K562 (cell line): ENCODE measurements around the gene OLFML2A. TPM values are rescaled to one million over a fixed set of nuclear protein-coding genes. Genes with fewer than 3 reads are reported as not detected.

Source experiments
- CBX1 ChIP-seq: sonication (generic); IDR thresholded peaks from 2 replicates; pipeline ENCODE4 v1.6.1; 2016; ENCODE audit warnings: antibody characterized with exemption, low read depth, mild to moderate bottlenecking
- CBX3 ChIP-seq, 2 experiments: IDR thresholded peaks; 1 replicate in 1 of 2; 2 replicates in 1 of 2; pipeline ENCODE4 v1.6.1; 2012; ENCODE audit warnings: inconsistent platforms in 2 of 2, low read length in 2 of 2, borderline replicate concordance in 1 of 2, control low read depth in 1 of 2
- DDX20 ChIP-seq: fragments of 450-650 bp; IDR thresholded peaks from 2 replicates; pipeline ENCODE4 v1.6.1; 2016; ENCODE audit warnings: missing genetic modification characterization, low read depth, mild to moderate bottlenecking, missing compliant biosample characterization, moderate library complexity
- DNMT1 ChIP-seq: fragments of 450-650 bp; IDR thresholded peaks from 2 replicates; pipeline ENCODE4 v1.6.1; 2016; ENCODE audit warnings: antibody characterized with exemption, mild to moderate bottlenecking
- HES1 ChIP-seq: fragments of 450-650 bp; IDR thresholded peaks from 2 replicates; pipeline ENCODE4 v1.6.1; 2016; ENCODE audit warnings: low read depth, mild to moderate bottlenecking, moderate library complexity
- HNRNPLL ChIP-seq: fragments of 200-400 bp; formaldehyde crosslinking; IDR thresholded peaks from 2 replicates; pipeline ENCODE4 v1.6.1; 2017; ENCODE audit warnings: low read length, low read depth, mild to moderate bottlenecking; ENCODE audit not compliant: poor library complexity, severe bottlenecking
- KHSRP ChIP-seq: fragments of 450-650 bp; IDR thresholded peaks from 2 replicates; pipeline ENCODE4 v1.6.1; 2017
- MAFG ChIP-seq: fragments of 450-650 bp; conservative IDR thresholded peaks from 2 replicates; pipeline ENCODE4 v1.6.1; 2016; ENCODE audit warnings: missing genetic modification characterization, missing compliant biosample characterization
- MED1 ChIP-seq: sonication (generic); formaldehyde crosslinking; IDR thresholded peaks from 2 replicates; pipeline ENCODE4 v1.8.1; 2023; ENCODE audit warnings: missing genetic modification reagents, borderline replicate concordance
- NR4A1 ChIP-seq, 2 experiments: fragments of 250-450 bp in 1 of 2; fragments of 450-650 bp in 1 of 2; sonication (Bioruptor Pico) in 1 of 2; IDR thresholded peaks; 2 replicates each; pipeline versions ENCODE4 v1.4.0 to v1.6.1; 2016 to 2020; ENCODE audit warnings: mild to moderate bottlenecking in 2 of 2, missing compliant biosample characterization in 1 of 2, missing genetic modification characterization in 1 of 2, moderate library complexity in 1 of 2
- RBM15 ChIP-seq: fragments of 200-400 bp; formaldehyde crosslinking; IDR thresholded peaks from 2 replicates; pipeline ENCODE4 v1.6.1; 2018; ENCODE audit warnings: mild to moderate bottlenecking, low read length, moderate library complexity; ENCODE audit not compliant: insufficient read depth
- SMAD1 ChIP-seq: fragments of 150-350 bp; IDR thresholded peaks from 2 replicates; pipeline ENCODE4 v1.6.1; 2014; ENCODE audit warnings: low read length, low read depth; ENCODE audit not compliant: partially characterized antibody
- TAF1 ChIP-seq: IDR thresholded peaks from 2 replicates; pipeline ENCODE4 v1.6.1; 2011; ENCODE audit warnings: mild to moderate bottlenecking, low read length, moderate library complexity; ENCODE audit not compliant: insufficient read depth, control insufficient read depth, severe bottlenecking; ENCODE audit errors: extremely low read depth
- XRCC5 ChIP-seq: fragments of 200-400 bp; formaldehyde crosslinking; IDR thresholded peaks from 2 replicates; pipeline ENCODE4 v1.6.1; 2017; ENCODE audit warnings: low read depth, mild to moderate bottlenecking, low read length
- ZC3H4 ChIP-seq: sonication (generic); formaldehyde crosslinking; IDR thresholded peaks from 2 replicates; pipeline ENCODE4 v1.9.0; 2021; ENCODE audit warnings: missing genetic modification reagents, borderline replicate concordance
- ZFP30 ChIP-seq: fragments of 250-450 bp; sonication (Bioruptor Pico); IDR thresholded peaks from 2 replicates; pipeline ENCODE4 v1.8.0; 2022; ENCODE audit warnings: moderate library complexity, mild to moderate bottlenecking, inconsistent platforms, borderline replicate concordance
- ZNF436 ChIP-seq: fragments of 250-450, 450-650 bp; sonication (Bioruptor Pico); formaldehyde crosslinking; IDR thresholded peaks from 2 replicates; pipeline ENCODE4 v1.7.0; 2020; ENCODE audit warnings: mild to moderate bottlenecking
- ZNF584 ChIP-seq: fragments of 200-800 bp; sonication (Bioruptor generic); IDR thresholded peaks from 2 replicates; pipeline ENCODE4 v1.6.1; 2016; ENCODE audit warnings: low read depth, mild to moderate bottlenecking, missing genetic modification characterization, missing compliant biosample characterization
- ZNF717 ChIP-seq: fragments of 250-450 bp; sonication (Bioruptor Pico); IDR thresholded peaks from 2 replicates; pipeline ENCODE4 v1.5.0; 2021
- ZNF77 ChIP-seq: fragments of 250-450 bp; sonication (Bioruptor Pico); IDR thresholded peaks from 2 replicates; pipeline ENCODE4 v1.5.0; 2020
- polyA plus RNA-seq, 8 experiments: library from polyadenylated mRNA; depleted of rRNA in 4 of 8; stranded (reverse) in 5 of 8; unstranded in 3 of 8; fragments of >200 nt; fragmentation: Nextera tagmentation in 2 of 8; fragmentation: Illumina TruSeq in 1 of 8; extraction: Ambion mirVana in 2 of 8; extraction: Trizol in 1 of 8; gene quantifications; 2 replicates each; pipeline versions ENCODE4 v1.2.1 to v1.2.3, GENCODE V29; 2011 to 2014; ENCODE audit warnings: inconsistent platforms in 1 of 8, missing spikeins in 1 of 8
- total RNA-seq, 7 experiments: library from RNA; depleted of rRNA in 6 of 7; stranded (reverse); fragments of >200 nt in 6 of 7; fragmentation: Illumina TruSeq in 2 of 7; extraction: Trizol in 2 of 7; gene quantifications; 2 replicates each; pipeline versions ENCODE4 v1.2.1 to v1.2.3, GENCODE V29; 2011 to 2021; ENCODE audit warnings: low replicate concordance in 1 of 7
- TF ChIP-seq, protein P1 (sequence below): fragments of 450-650 bp; formaldehyde crosslinking; IDR thresholded peaks from 2 replicates; pipeline ENCODE4 v1.4.0; 2022; ENCODE audit warnings: missing genetic modification characterization
- TF ChIP-seq, protein P2 (sequence below): fragments of 450-650 bp; formaldehyde crosslinking; IDR thresholded peaks from 2 replicates; pipeline ENCODE4 v1.4.0; 2020; ENCODE audit warnings: mild to moderate bottlenecking, moderate library complexity
- TF ChIP-seq, protein P3 (sequence below): fragments of 250-450 bp; sonication (Bioruptor Pico); IDR thresholded peaks from 2 replicates; pipeline ENCODE4 v1.8.0; 2022; ENCODE audit warnings: moderate library complexity, mild to moderate bottlenecking, inconsistent platforms

OLFML2A gene
- total and polyA plus RNA-seq, 9 of the 15 experiments (the other 6 are each of a cell fraction or from before 2014, with no cell fraction given): 0.16 TPM; not detected in 8

- TF ChIP-seq TAF1 (peak; percentile 64), ZNF717 (CRISPR knock-in tag) (no peak), DDX20 (tag) (no peak), ZFP30 (CRISPR knock-in tag) (no peak), MED1 (CRISPR knock-in tag) (no peak), ZNF77 (CRISPR knock-in tag) (no peak), RBM15 (no peak), HES1 (peak; percentile 79), ZNF584 (peak; percentile 56; the same call in 1 of the 2 replicates), CBX1 (peak; percentile 25; the same call in 1 of the 2 replicates), HNRNPLL (no peak), XRCC5 (peak; percentile 49), CBX3 (IDR thresholded peaks at IDR 0.05; ENCODE audit: borderline replicate concordance in 1 of 2, low read length in 2 of 2) (no peak; a peak in 1 of 3 replicates), ZNF436 (CRISPR knock-in tag) (no peak), KHSRP (no peak), DNMT1 (no peak), SMAD1 (peak; percentile 21), MAFG (tag) (no peak), ZC3H4 (CRISPR knock-in tag) (no peak), NR4A1 (CRISPR knock-in tag; IDR thresholded peaks at IDR 0.05) (no peak), NR4A1 (tag; IDR thresholded peaks at IDR 0.05) (peak; percentile 59; the same call in 1 of the 2 replicates)
- TF ChIP-seq, protein P1, sequence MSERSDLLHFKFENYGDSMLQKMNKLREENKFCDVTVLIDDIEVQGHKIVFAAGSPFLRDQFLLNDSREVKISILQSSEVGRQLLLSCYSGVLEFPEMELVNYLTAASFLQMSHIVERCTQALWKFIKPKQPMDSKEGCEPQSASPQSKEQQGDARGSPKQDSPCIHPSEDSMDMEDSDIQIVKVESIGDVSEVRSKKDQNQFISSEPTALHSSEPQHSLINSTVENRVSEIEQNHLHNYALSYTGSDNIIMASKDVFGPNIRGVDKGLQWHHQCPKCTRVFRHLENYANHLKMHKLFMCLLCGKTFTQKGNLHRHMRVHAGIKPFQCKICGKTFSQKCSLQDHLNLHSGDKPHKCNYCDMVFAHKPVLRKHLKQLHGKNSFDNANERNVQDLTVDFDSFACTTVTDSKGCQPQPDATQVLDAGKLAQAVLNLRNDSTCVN (CRISPR knock-in tag): no peak
- TF ChIP-seq, protein P2, sequence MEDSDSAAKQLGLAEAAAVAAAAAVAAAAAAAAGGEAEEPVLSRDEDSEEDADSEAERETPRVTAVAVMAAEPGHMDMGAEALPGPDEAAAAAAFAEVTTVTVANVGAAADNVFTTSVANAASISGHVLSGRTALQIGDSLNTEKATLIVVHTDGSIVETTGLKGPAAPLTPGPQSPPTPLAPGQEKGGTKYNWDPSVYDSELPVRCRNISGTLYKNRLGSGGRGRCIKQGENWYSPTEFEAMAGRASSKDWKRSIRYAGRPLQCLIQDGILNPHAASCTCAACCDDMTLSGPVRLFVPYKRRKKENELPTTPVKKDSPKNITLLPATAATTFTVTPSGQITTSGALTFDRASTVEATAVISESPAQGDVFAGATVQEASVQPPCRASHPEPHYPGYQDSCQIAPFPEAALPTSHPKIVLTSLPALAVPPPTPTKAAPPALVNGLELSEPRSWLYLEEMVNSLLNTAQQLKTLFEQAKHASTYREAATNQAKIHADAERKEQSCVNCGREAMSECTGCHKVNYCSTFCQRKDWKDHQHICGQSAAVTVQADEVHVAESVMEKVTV: no peak
- TF ChIP-seq, protein P3, sequence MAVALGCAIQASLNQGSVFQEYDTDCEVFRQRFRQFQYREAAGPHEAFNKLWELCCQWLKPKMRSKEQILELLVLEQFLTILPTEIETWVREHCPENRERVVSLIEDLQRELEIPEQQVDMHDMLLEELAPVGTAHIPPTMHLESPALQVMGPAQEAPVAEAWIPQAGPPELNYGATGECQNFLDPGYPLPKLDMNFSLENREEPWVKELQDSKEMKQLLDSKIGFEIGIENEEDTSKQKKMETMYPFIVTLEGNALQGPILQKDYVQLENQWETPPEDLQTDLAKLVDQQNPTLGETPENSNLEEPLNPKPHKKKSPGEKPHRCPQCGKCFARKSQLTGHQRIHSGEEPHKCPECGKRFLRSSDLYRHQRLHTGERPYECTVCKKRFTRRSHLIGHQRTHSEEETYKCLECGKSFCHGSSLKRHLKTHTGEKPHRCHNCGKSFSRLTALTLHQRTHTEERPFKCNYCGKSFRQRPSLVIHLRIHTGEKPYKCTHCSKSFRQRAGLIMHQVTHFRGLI: no peak
Measured at GRCh38 chr9:124771021-124771866, 5.7 kb upstream of the OLFML2A start, which contains the start of gene NR6A1 (continued).
